Activated effector memory CD4-positive, alpha-beta T cell treated with Interleukin-2 at 50 U/mL for 16 hours (primary cell): Measurements from ENCODE around the gene KLC1.
"Not testable (repeated sequence)": the region's sequence is repeated elsewhere in the genome, so short reads cannot be mapped to it uniquely, and the experiment has no call there.

Source experiments
- DNase-seq: peaks from one replicate; pipeline ENCODE4 v3.0.0-alpha.2; 2020

KLC1 gene

GRCh38 chr14:103662591-103662990 is 33.6 kb downstream of the KLC1 start:
- no peak for DNase-seq

GRCh38 chr14:103663506-103663905 is 34.5 kb downstream of the KLC1 start:
- DNase-seq = no peak

GRCh38 chr14:103667671-103668070 is 38.7 kb downstream of the KLC1 start:
- DNase-seq = no peak

- DNase-seq = no peak
These were observed 39.1 kb downstream of the KLC1 start for GRCh38 chr14:103668117-103668516.

- DNase-seq = no peak
These were observed 40.4 kb downstream of the KLC1 start for GRCh38 chr14:103669370-103669769.

- no peak for DNase-seq
These were observed 42.9 kb downstream of the KLC1 start for GRCh38 chr14:103671911-103672310.

- no peak for DNase-seq
These were observed 46.9 kb downstream of the KLC1 start for GRCh38 chr14:103675957-103676356.

- no peak for DNase-seq
These were observed 48.1 kb downstream of the KLC1 start for GRCh38 chr14:103676881-103677675.

GRCh38 chr14:103679351-103679750 is 50.3 kb downstream of the KLC1 start:
- no peak for DNase-seq

GRCh38 chr14:103680491-103681231 is 51.6 kb downstream of the KLC1 start:
- DNase-seq = no peak

GRCh38 chr14:103683139-103683538 is 54.1 kb downstream of the KLC1 start:
- no peak for DNase-seq

GRCh38 chr14:103684471-103684870 is 55.5 kb downstream of the KLC1 start:
- DNase-seq = no peak

- DNase-seq = no peak
These were observed 55.9 kb downstream of the KLC1 start for GRCh38 chr14:103684871-103685270.

- DNase-seq = no peak
These were observed 56.5 kb downstream of the KLC1 start for GRCh38 chr14:103685276-103686211.

GRCh38 chr14:103686831-103687485 is 57.9 kb downstream of the KLC1 start:
- no peak for DNase-seq

GRCh38 chr14:103687712-103688111 is 58.7 kb downstream of the KLC1 start:
- no peak for DNase-seq

- DNase-seq = no peak
These were observed 59.4 kb downstream of the KLC1 start for GRCh38 chr14:103688441-103688840.

- no peak for DNase-seq
These were observed 60.2 kb downstream of the KLC1 start for GRCh38 chr14:103688906-103689902.

- DNase-seq = no peak
These were observed 61.3 kb downstream of the KLC1 start for GRCh38 chr14:103690332-103690731.

GRCh38 chr14:103691655-103692054 is 62.6 kb downstream of the KLC1 start:
- not testable (repeated sequence) for DNase-seq

GRCh38 chr14:103692159-103692558 is 63.1 kb downstream of the KLC1 start:
- no peak for DNase-seq
